Muscle of arm (tissue), 12 donors: ENCODE results near the gene TMEM87B. TPM values are rescaled to one million over a fixed set of nuclear protein-coding genes. Genes with fewer than 3 reads are reported as not detected.
"Not testable (repeated sequence)": the region's sequence is repeated elsewhere in the genome, so short reads cannot be mapped to it uniquely, and the experiment has no call there.

ENCODE experiments used
- DNase-seq: peaks from one replicate; pipeline ENCODE4 v3.0.0-alpha.2; 2013
- polyA plus RNA-seq, 12 donors: library from polyadenylated mRNA; unstranded; fragments of 120-200 nt; gene quantifications; one replicate each; pipeline ENCODE4 v1.2.1, GENCODE V29; 2013; ENCODE audit not compliant: insufficient read length in 12 of 12

TMEM87B gene
- polyA plus RNA-seq, 12 donors, result 12.4 to 26.2 (median 19.7) TPM; not detected in 1

- DNase-seq, result no peak
Observed at GRCh38 chr2:112118148-112118547, 63.1 kb downstream of the TMEM87B start.

- DNase-seq, result peak; percentile 48
Observed at GRCh38 chr2:112121682-112122254, 66.7 kb downstream of the TMEM87B start.

- no peak for DNase-seq
Observed at GRCh38 chr2:112129060-112129459, 74.0 kb downstream of the TMEM87B start.

- no peak for DNase-seq
Observed at GRCh38 chr2:112133344-112133743, 78.3 kb downstream of the TMEM87B start.

- no peak for DNase-seq
Observed at GRCh38 chr2:112134120-112134519, 79.1 kb downstream of the TMEM87B start.

GRCh38 chr2:112136096-112136495 lies 81.0 kb downstream of the TMEM87B start:
- no peak for DNase-seq

- DNase-seq, result no peak
Observed at GRCh38 chr2:112137516-112138158, 82.6 kb downstream of the TMEM87B start.

- peak; percentile 34 for DNase-seq
Observed at GRCh38 chr2:112138159-112139032, 83.3 kb downstream of the TMEM87B start, which contains the start of gene FBLN7. Gene FBLN7 (plus strand): TSS chr2:112138385. CDS start chr2:112138656, 271 bp downstream.

GRCh38 chr2:112139033-112139614 lies 84.1 kb downstream of the TMEM87B start:
- not testable (repeated sequence) for DNase-seq

- DNase-seq, result not testable (repeated sequence)
Observed at GRCh38 chr2:112139661-112140204, 84.7 kb downstream of the TMEM87B start.

- DNase-seq, result no peak
Observed at GRCh38 chr2:112140205-112140802, 85.2 kb downstream of the TMEM87B start.

- no peak for DNase-seq
Observed at GRCh38 chr2:112140899-112141625, 86.0 kb downstream of the TMEM87B start.

GRCh38 chr2:112141626-112142007 lies 86.5 kb downstream of the TMEM87B start:
- no peak for DNase-seq

GRCh38 chr2:112142525-112143078 lies 87.5 kb downstream of the TMEM87B start:
- DNase-seq, result no peak

- DNase-seq, result no peak
Observed at GRCh38 chr2:112143150-112143549, 88.1 kb downstream of the TMEM87B start.

- no peak for DNase-seq
Observed at GRCh38 chr2:112144966-112145365, 89.9 kb downstream of the TMEM87B start.

- DNase-seq, result peak; percentile 71
Observed at GRCh38 chr2:112147382-112148168, 92.5 kb downstream of the TMEM87B start.

GRCh38 chr2:112148477-112148876 lies 93.4 kb downstream of the TMEM87B start:
- DNase-seq, result no peak

GRCh38 chr2:112149194-112149593 lies 94.1 kb downstream of the TMEM87B start:
- no peak for DNase-seq
